ENCODE results near the gene FAU. TPM values are rescaled to one million over a fixed set of nuclear protein-coding genes. Genes with fewer than 3 reads are reported as not detected.

Gene FAU
- total and polyA plus RNA-seq, 10 of the 15 experiments (the other 5 are each of a cell fraction or from before 2014, with no cell fraction given): 332 to 1,347 (median 990) TPM

DNA sequence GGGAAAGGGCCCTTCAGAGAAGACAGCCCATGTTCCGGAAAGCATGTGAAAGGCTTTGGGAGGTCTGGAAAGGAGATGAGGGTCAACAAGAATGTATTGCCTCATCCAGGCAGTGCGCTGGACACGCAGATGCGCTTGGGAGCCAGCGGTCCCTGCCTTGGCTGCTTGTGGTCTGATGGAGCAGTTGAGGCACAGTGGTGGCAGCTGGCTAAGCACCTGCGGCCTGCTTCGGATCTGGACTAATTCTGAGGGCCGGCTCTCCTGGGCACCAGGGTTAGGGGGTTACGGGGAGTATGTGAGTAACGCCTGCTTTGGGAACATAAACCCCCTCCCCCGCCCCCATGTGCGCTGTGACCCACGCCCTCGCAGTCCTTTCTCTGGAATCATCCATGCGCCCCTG is 14.9 kb downstream of the FAU start (continued):
- TF ChIP-seq FOS (IDR thresholded peaks at IDR 0.05; ENCODE audit: borderline replicate concordance, extremely low read depth, insufficient read length) (no peak), ETV6 (conservative IDR thresholded peaks at IDR 0.05 in 1 of 2, IDR thresholded peaks at IDR 0.05 in 1 of 2; ENCODE audit: borderline replicate concordance in 1 of 2, low read depth in 1 of 2) (no peak), PML (IDR thresholded peaks at IDR 0.05; ENCODE audit: low read length) (no peak), RUNX3 (IDR thresholded peaks at IDR 0.05; ENCODE audit: low read length) (no peak), NR2C2 (IDR thresholded peaks at IDR 0.05; ENCODE audit: borderline replicate concordance, control insufficient read depth, insufficient read length, low read depth) (no peak), SMARCA5 (IDR thresholded peaks at IDR 0.05) (no peak), POLR2AphosphoS2 (IDR thresholded peaks at IDR 0.05; ENCODE audit: low read depth, low read length) (no peak)

DNA sequence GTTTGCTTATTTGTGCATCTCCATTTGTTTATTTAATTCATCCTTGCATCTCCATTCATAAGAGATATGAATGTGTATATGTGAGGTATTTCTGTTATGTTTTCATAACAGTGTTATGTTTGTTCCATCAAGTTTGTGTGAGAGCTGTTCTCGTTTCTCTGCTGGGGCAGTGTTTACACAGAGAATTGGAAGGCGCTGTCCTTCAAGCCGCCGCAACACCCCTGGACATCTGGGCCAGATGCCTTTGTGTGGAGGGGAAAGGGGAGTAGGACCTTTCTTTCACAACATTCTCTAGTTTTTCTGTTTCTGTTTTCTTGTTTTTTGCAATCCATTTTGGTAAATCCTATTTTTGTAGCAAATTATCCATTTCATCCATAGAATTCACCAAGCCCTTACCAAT is 17.3 kb downstream of the FAU start:
- Histone ChIP-seq H3K4me3 (no peak overlapping the region), H3K9me3 (replicated peaks; ENCODE audit: control insufficient read depth, insufficient read depth, low read length) (no peaks in the 10 kb centered on the region), H3K36me3 (ENCODE audit: control insufficient read depth in 2 of 2, insufficient read depth in 2 of 2, low read length in 1 of 2) (peaks cover 11 to 16% of the 10 kb centered on the region in 2 experiments), H3K4me1 (ENCODE audit: control insufficient read depth, insufficient read depth, low read length) (no peaks in the 10 kb centered on the region), H3K9ac (ENCODE audit: control insufficient read depth, insufficient read depth, low read length) (no peak overlapping the region), H3K79me2 (ENCODE audit: control insufficient read depth, insufficient read depth, low read length) (no peaks in the 10 kb centered on the region), H3K4me2 (ENCODE audit: control insufficient read depth, insufficient read depth) (no peak overlapping the region), H2AFZ (ENCODE audit: control insufficient read depth, low read depth, low read length) (no peak overlapping the region), H3K27ac (ENCODE audit: control insufficient read depth, insufficient read depth) (no peak overlapping the region), H4K20me1 (ENCODE audit: control insufficient read depth, insufficient read depth) (no peaks in the 10 kb centered on the region), H3K27me3 (replicated peaks in 1 of 2; ENCODE audit: control insufficient read depth in 2 of 2, insufficient read depth in 2 of 2, low read length in 1 of 2) (no peaks in the 10 kb centered on the region)
- ChIA-PET CTCF (interaction anchor here (1.2 to 1.9 kb wide), 3 partner anchors 10 to 76 kb away, joined by 3 to 5 read pairs (median 3); partner anchors contain the start of gene ZNHIT2), RAD21 (ENCODE audit: unreplicated experiment) (no interaction called here), SMC1A (ENCODE audit: uncharacterized antibody, unreplicated experiment) (interaction anchor here (2.0 kb wide), 1 partner anchor 91 kb away, joined by 5 read pairs; the partner anchor contains the start of gene ARL2), POLR2A (no interaction called here)
- no TSS peak for BruUV-seq (replicated peaks)
- no peak for DNase-seq (ENCODE audit: low read depth, low spot score)
- intact Hi-C loops (cut with micrococcal nuclease; ENCODE audit: unreplicated experiment): no loop called here
- no peak for FAIRE-seq
- no peak for ATAC-seq
- 73% methylated on average over 4 of the region's 4 CpGs for WGBS (ENCODE audit: insufficient coverage, insufficient replicate concordance, low lambda C conversion rate, missing lambda C conversion rate)
- in situ Hi-C loops (cut with MboI): no loop called here
- TF ChIP-seq RELA (IDR thresholded peaks at IDR 0.05; ENCODE audit: borderline replicate concordance, partially characterized antibody) (no peak), BRCA1 (IDR thresholded peaks at IDR 0.05; ENCODE audit: low read depth, low read length) (no peak), TBL1XR1 (IDR thresholded peaks at IDR 0.05; ENCODE audit: low read depth, low read length) (no peak), BHLHE40 (IDR thresholded peaks at IDR 0.05; ENCODE audit: borderline replicate concordance in 1 of 2, low read depth in 2 of 2, low read length in 1 of 2) (no peak), ZNF24 (IDR thresholded peaks at IDR 0.05) (no peak), SKIL (IDR thresholded peaks at IDR 0.05; ENCODE audit: low read depth, poor library complexity, severe bottlenecking) (no peak), CREM (IDR thresholded peaks at IDR 0.05; ENCODE audit: low read depth) (no peak), IKZF1 (conservative IDR thresholded peaks at IDR 0.05) (no peak)
- TF ChIP-seq, protein P1, sequence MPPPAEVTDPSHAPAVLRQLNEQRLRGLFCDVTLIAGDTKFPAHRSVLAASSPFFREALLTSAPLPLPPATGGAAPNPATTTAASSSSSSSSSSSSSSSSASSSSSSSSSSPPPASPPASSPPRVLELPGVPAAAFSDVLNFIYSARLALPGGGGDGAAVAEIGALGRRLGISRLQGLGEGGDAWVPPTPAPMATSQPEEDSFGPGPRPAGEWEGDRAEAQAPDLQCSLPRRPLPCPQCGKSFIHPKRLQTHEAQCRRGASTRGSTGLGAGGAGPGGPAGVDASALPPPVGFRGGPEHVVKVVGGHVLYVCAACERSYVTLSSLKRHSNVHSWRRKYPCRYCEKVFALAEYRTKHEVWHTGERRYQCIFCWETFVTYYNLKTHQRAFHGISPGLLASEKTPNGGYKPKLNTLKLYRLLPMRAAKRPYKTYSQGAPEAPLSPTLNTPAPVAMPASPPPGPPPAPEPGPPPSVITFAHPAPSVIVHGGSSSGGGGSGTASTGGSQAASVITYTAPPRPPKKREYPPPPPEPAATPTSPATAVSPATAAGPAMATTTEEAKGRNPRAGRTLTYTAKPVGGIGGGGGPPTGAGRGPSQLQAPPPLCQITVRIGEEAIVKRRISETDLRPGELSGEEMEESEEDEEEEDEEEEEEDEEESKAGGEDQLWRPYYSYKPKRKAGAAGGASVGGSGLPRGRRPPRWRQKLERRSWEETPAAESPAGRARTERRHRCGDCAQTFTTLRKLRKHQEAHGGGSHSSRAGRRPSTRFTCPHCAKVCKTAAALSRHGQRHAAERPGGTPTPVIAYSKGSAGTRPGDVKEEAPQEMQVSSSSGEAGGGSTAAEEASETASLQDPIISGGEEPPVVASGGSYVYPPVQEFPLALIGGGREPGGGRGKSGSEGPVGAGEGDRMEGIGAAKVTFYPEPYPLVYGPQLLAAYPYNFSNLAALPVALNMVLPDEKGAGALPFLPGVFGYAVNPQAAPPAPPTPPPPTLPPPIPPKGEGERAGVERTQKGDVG (CRISPR knock-in tag; IDR thresholded peaks at IDR 0.05): no peak

All from GM12878 (cell line).